ENCODE results near the gene LCOR.

GRCh38 chr10:97034301-97034700 lies 202.2 kb downstream of the LCOR start:
- TF ChIP-seq POLR2A (IDR thresholded peaks at IDR 0.05) (no peak), CTCF (IDR thresholded peaks at IDR 0.05 in 4 of 5, conservative IDR thresholded peaks at IDR 0.05 in 1 of 5) (no peak)
